Measurements from ENCODE around the gene P2RX6.
"Not testable (repeated sequence)": the region's sequence is repeated elsewhere in the genome, so short reads cannot be mapped to it uniquely, and the experiment has no call there.

The P2RX6 gene

GRCh38 chr22:21014726-21015465 is at the start of gene P2RX6:
Gene P2RX6, plus strand, starts transcription at chr22:21015165. Its CDS starts 10 bp downstream, at chr22:21015175.
- Histone ChIP-seq H2AFZ (ENCODE audit: low read length, unreplicated experiment) (peak within 1 kb of the TSS; percentile 48), H3K4me1 (ENCODE audit: control insufficient read depth, insufficient read depth, low read length, unreplicated experiment) (peaks cover 16% of the 10 kb centered on the region), H3K27me3 (ENCODE audit: insufficient read depth, low read length) (no peaks in the 10 kb centered on the region)

DNA sequence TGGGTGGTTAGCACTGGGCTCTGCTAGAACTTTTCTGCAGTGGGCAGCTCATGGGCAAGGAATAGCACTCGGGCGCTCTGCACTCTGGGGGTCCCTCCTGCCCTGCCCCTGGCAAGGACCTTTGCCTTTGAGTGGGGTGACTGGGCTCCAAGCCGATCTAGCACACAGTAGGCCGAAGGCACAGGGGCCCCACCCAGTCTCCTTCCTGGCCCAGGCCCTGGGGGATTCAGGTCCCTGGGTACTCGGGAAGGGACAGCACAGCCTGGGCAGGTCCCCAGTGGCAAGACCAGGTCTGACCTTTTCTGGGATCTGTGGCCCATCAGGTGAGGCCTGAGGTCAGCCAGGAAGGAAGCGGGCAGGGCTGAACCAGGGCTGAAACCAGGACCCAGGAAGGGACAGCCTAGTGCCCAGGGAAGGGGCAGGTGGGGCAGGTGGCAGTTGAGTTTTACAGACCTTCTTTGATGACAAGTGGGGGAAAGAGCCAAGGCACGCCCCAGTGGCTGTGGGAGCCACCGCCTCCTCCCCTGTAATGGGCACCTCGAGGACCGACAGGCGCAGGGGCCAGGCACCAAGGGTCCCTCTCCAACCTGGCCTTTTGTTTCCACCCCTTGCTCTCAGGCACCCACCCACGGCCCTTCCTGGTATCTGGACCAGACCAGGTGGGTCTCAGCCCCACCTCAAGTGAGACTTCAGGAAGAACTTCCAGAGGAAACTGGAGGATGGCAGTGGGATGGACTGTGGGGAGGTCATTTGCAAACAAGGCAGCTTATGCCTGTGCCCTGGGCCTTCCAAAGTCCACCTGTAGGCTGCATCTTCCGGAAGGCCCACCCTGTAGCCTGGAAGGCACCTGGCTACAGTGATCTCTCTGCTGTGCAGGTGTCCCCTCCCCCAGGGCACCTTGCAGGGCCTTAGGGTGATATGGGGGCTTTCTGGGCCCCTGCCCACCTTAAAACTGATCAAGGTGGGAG is 48.8 kb upstream of the P2RX6 start:
- H3K4me3 ChIP-seq (ENCODE audit: low read depth, low read length) = no peak overlapping the region
- no peak overlapping the region for H3K27ac ChIP-seq (ENCODE audit: low read depth, low read length)
- H3K36me3 ChIP-seq (ENCODE audit: insufficient read depth, low read length) = no peaks in the 10 kb centered on the region
- H2AFZ ChIP-seq (ENCODE audit: low read length, unreplicated experiment) = no peak overlapping the region
- H3K27me3 ChIP-seq (ENCODE audit: insufficient read depth, low read length) = peaks cover 6% of the 10 kb centered on the region
- no peaks in the 10 kb centered on the region for H3K79me2 ChIP-seq (ENCODE audit: control insufficient read depth, insufficient read depth, low read length, unreplicated experiment)
- H3K4me1 ChIP-seq (ENCODE audit: control insufficient read depth, insufficient read depth, low read length, unreplicated experiment) = no peaks in the 10 kb centered on the region

More at GRCh38 chr22:21014726-21015465, at the start of gene P2RX6:
- H3K27ac ChIP-seq (ENCODE audit: low read depth, low read length) = peak within 1 kb of the TSS; percentile 42
- no peaks in the 10 kb centered on the region for H3K79me2 ChIP-seq (ENCODE audit: control insufficient read depth, insufficient read depth, low read length, unreplicated experiment)
- H3K36me3 ChIP-seq (ENCODE audit: insufficient read depth, low read length) = no peaks in the 10 kb centered on the region
- H3K4me3 ChIP-seq (ENCODE audit: low read depth, low read length) = peak within 1 kb of the TSS; percentile 76

- no peak within 1 kb of the TSS for H2AFZ ChIP-seq (ENCODE audit: low read length, unreplicated experiment)
- peaks cover 6% of the 10 kb centered on the region for H3K27me3 ChIP-seq (ENCODE audit: insufficient read depth, low read length)
- H3K27ac ChIP-seq (ENCODE audit: low read depth, low read length) = no peak within 1 kb of the TSS
- H3K79me2 ChIP-seq (ENCODE audit: control insufficient read depth, insufficient read depth, low read length, unreplicated experiment) = no peaks in the 10 kb centered on the region
- H3K4me1 ChIP-seq (ENCODE audit: control insufficient read depth, insufficient read depth, low read length, unreplicated experiment) = no peaks in the 10 kb centered on the region
- H3K4me3 ChIP-seq (ENCODE audit: low read depth, low read length) = no peak within 1 kb of the TSS
- H3K36me3 ChIP-seq (ENCODE audit: insufficient read depth, low read length) = no peaks in the 10 kb centered on the region
Measured at GRCh38 chr22:20966883-20967696, 47.9 kb upstream of the P2RX6 start, which contains the start of gene AIFM3. Gene AIFM3, plus strand, starts transcription at chr22:20967255. Its CDS starts 690 bp downstream, at chr22:20967945.

DNA sequence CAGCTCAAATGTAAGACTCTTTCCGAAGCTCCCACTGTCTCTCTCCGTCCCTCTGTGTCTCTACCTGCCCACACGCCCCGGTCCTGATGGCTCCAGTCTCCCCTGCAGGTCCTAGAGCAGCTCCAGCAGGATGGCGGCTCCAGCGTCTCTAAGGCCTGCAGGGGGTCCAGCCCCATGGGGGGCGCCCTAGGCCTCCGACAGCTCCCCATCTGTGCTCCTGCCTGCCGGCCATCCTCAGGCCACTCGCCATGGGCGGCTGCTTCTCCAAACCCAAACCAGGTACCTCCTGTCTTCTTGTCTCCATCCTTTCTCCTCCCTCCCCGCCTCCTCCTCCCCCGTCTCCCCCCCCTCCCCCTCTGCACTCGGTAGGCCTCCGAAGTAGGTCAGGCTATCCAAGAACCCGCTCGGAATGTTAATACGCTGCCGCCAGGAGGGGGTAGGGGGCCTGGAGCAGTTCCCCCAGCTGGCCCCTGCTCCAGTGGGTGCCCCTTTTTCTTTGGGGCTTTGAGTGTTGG is 47.2 kb upstream of the P2RX6 start:
- Histone ChIP-seq H3K36me3 (ENCODE audit: insufficient read depth, low read length) (no peaks in the 10 kb centered on the region), H3K27me3 (ENCODE audit: insufficient read depth, low read length) (peaks cover 6% of the 10 kb centered on the region)

DNA sequence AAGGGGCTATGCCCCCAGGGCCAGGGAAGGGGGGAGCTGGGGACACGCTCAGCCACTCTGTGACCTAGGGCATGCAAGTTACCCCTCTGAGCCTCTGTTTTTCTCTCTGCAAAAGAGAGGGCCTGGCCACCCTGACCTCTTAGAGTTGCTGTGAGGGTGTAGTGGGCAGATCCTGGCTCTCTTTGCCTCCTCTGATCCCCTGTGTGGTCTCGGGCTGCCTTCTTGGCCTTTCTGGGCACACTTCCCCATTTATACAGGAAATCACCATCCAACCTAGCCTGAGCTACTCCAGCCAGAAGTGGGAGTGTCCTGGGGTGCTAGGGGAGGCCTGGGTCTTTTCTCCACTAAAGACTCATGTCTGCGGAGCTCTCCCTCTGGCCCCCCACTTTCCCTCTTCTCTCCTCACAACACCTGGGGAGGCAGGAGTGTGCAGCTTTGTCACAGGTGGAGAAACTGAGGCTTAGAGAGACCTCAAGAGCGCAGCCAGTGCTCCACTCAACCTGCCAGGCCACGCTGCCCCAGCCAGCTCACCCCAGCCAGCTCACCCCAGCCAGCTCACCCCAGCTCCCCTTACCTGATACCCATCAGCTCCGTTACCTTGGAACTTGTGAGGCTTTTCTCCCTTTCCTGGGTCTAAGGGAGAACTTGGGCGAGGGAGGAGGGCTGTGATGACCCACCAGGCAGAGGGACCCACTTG is 46.5 kb upstream of the P2RX6 start:
- no peak overlapping the region for H3K4me3 ChIP-seq (ENCODE audit: low read depth, low read length)
- no peak overlapping the region for H3K27ac ChIP-seq (ENCODE audit: low read depth, low read length)
- H3K79me2 ChIP-seq (ENCODE audit: control insufficient read depth, insufficient read depth, low read length, unreplicated experiment) = no peaks in the 10 kb centered on the region
- no peak overlapping the region for H2AFZ ChIP-seq (ENCODE audit: low read length, unreplicated experiment)
- H3K4me1 ChIP-seq (ENCODE audit: control insufficient read depth, insufficient read depth, low read length, unreplicated experiment) = no peaks in the 10 kb centered on the region
- no peaks in the 10 kb centered on the region for H3K36me3 ChIP-seq (ENCODE audit: insufficient read depth, low read length)
- peaks cover 6% of the 10 kb centered on the region for H3K27me3 ChIP-seq (ENCODE audit: insufficient read depth, low read length)

More for the DNA sequence above, 47.2 kb upstream of the P2RX6 start:
- H3K4me3 ChIP-seq (ENCODE audit: low read depth, low read length) = no peak overlapping the region
- no peak overlapping the region for H2AFZ ChIP-seq (ENCODE audit: low read length, unreplicated experiment)
- no peaks in the 10 kb centered on the region for H3K4me1 ChIP-seq (ENCODE audit: control insufficient read depth, insufficient read depth, low read length, unreplicated experiment)
- H3K79me2 ChIP-seq (ENCODE audit: control insufficient read depth, insufficient read depth, low read length, unreplicated experiment) = no peaks in the 10 kb centered on the region
- H3K27ac ChIP-seq (ENCODE audit: low read depth, low read length) = no peak overlapping the region

DNA sequence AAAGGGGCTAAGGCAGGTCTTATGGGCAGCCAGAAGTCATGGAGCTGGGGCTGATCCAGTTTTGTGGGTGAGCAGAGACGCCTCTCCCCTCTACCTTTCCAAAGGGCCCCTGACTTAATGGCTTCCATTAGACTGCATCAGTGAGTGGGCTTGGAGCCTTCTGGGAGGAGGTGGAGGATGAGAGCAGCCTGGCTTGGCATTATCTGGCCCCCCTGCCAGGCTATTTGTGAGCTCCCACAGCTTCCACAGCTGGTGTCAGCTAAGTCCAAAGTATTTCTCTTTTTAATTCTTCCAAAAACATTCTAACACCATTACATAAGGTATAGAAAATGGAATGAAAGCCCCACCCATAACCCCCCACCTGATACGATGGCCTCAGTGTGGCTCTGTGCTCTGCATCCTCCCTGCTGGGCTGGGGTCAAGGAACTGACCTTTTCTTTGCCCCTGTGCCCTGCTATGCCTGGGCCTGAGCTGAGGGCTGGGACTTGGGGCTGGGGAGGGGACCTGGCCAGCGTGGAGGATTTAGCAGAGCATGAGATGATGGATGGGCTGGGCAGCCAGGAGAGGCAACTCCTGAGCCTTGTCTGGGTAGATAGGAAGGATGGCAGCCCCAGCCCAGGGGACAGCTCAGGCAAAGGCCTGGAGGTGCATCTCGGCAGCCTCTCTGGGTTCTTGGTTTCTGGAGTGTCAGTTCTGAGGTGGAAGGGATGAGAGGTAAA is 43.9 kb upstream of the P2RX6 start:
- Histone ChIP-seq H3K27me3 (ENCODE audit: insufficient read depth, low read length) (no peaks in the 10 kb centered on the region), H3K4me3 (ENCODE audit: low read depth, low read length) (no peak overlapping the region), H2AFZ (ENCODE audit: low read length, unreplicated experiment) (no peak overlapping the region), H3K79me2 (ENCODE audit: control insufficient read depth, insufficient read depth, low read length, unreplicated experiment) (no peaks in the 10 kb centered on the region), H3K36me3 (ENCODE audit: insufficient read depth, low read length) (no peaks in the 10 kb centered on the region), H3K4me1 (ENCODE audit: control insufficient read depth, insufficient read depth, low read length, unreplicated experiment) (no peaks in the 10 kb centered on the region), H3K27ac (ENCODE audit: low read depth, low read length) (no peak overlapping the region)

- not testable (repeated sequence) for H3K27me3 ChIP-seq (ENCODE audit: insufficient read depth, low read length); H3K79me2 ChIP-seq (ENCODE audit: control insufficient read depth, insufficient read depth, low read length, unreplicated experiment); H3K4me1 ChIP-seq (ENCODE audit: control insufficient read depth, insufficient read depth, low read length, unreplicated experiment); H3K36me3 ChIP-seq (ENCODE audit: insufficient read depth, low read length); H3K27ac ChIP-seq (ENCODE audit: low read depth, low read length); H3K4me3 ChIP-seq (ENCODE audit: low read depth, low read length); H2AFZ ChIP-seq (ENCODE audit: low read length, unreplicated experiment)
Measured at GRCh38 chr22:20972014-20972694, 42.8 kb upstream of the P2RX6 start.

DNA sequence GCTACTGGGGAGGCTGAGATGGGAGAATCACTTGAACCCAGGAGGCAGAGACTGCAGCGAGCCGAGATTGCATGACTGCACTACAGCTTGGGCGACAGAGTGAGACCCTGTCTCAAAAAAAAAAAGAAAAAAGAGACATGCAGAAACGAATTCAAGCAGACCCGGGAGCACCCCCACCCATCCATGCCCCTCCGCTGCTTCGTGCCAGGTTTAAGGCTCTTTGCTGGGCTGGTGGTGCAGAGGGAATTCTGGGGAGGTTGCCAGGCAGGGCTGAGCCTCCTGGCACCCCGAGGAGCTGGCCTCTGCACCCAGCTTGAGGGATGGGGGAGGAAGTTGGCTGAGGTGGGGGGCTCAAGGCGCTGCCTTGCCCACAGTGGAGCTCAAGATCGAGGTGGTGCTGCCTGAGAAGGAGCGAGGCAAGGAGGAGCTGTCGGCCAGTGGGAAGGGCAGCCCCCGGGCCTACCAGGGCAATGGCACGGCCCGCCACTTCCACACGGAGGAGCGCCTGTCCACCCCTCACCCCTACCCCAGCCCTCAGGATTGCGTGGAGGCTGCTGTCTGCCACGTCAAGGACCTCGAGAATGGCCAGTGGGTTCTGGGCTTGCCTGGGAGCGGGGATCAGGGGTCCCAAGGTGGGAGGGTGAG is 41.9 kb upstream of the P2RX6 start:
- no peak overlapping the region for H3K4me3 ChIP-seq (ENCODE audit: low read depth, low read length)
- H3K36me3 ChIP-seq (ENCODE audit: insufficient read depth, low read length) = no peaks in the 10 kb centered on the region
- no peaks in the 10 kb centered on the region for H3K27me3 ChIP-seq (ENCODE audit: insufficient read depth, low read length)
- no peak overlapping the region for H2AFZ ChIP-seq (ENCODE audit: low read length, unreplicated experiment)
- no peaks in the 10 kb centered on the region for H3K79me2 ChIP-seq (ENCODE audit: control insufficient read depth, insufficient read depth, low read length, unreplicated experiment)
- no peak overlapping the region for H3K27ac ChIP-seq (ENCODE audit: low read depth, low read length)
- no peaks in the 10 kb centered on the region for H3K4me1 ChIP-seq (ENCODE audit: control insufficient read depth, insufficient read depth, low read length, unreplicated experiment)
